Mesendoderm (in vitro differentiated cells): ENCODE results near the gene ATP8B4.

Experiments
- DNase-seq: peaks from one replicate; pipeline ENCODE4 v3.0.0; 2013
- H2AK5ac ChIP-seq: 2 replicates; pipeline ENCODE4 v1.6.1; 2013; ENCODE audit warnings: low read length, inconsistent platforms
- H2BK120ac ChIP-seq: 2 replicates; pipeline ENCODE4 v1.6.1; 2013; ENCODE audit warnings: low read depth, mild to moderate bottlenecking, low read length, moderate library complexity, mixed read lengths
- H2BK15ac ChIP-seq: replicated peaks from 2 replicates; pipeline ENCODE4 v1.6.1; 2013; ENCODE audit warnings: low read depth, mild to moderate bottlenecking, moderate library complexity
- H2BK5ac ChIP-seq: 2 replicates; pipeline ENCODE4 v1.6.1; 2013; ENCODE audit warnings: low read length, inconsistent platforms
- H3K18ac ChIP-seq: 2 replicates; pipeline ENCODE4 v1.6.1; 2013; ENCODE audit warnings: mild to moderate bottlenecking, low read length, mixed read lengths
- H3K23ac ChIP-seq: one replicate; pipeline ENCODE4 v1.6.1; 2013; ENCODE audit warnings: low read length
- H3K27ac ChIP-seq: 2 replicates; pipeline ENCODE4 v1.5.1; 2013; ENCODE audit warnings: low read depth, mild to moderate bottlenecking, inconsistent platforms, low read length, moderate library complexity
- H3K27me3 ChIP-seq: 2 replicates; pipeline ENCODE4 v1.6.1; 2013; ENCODE audit warnings: low read length, control low read depth, mild to moderate bottlenecking, inconsistent platforms; ENCODE audit not compliant: insufficient read depth, poor library complexity
- H3K36me3 ChIP-seq: 2 replicates; pipeline ENCODE4 v1.6.1; 2013; ENCODE audit warnings: low read length, inconsistent platforms; ENCODE audit not compliant: control insufficient read depth, insufficient read depth
- H3K4ac ChIP-seq: one replicate; pipeline ENCODE4 v1.6.1; 2013; ENCODE audit warnings: low read depth, mild to moderate bottlenecking, low read length, moderate library complexity
- H3K4me1 ChIP-seq: 2 replicates; pipeline ENCODE4 v1.6.1; 2013; ENCODE audit warnings: low read depth, low read length, inconsistent platforms; ENCODE audit not compliant: control insufficient read depth
- H3K4me2 ChIP-seq: 2 replicates; pipeline ENCODE4 v1.6.1; 2013; ENCODE audit warnings: low read length
- H3K4me3 ChIP-seq: 2 replicates; pipeline ENCODE4 v1.5.1; 2013; ENCODE audit warnings: mild to moderate bottlenecking, low read length
- H3K56ac ChIP-seq: one replicate; pipeline ENCODE4 v1.6.1; 2013; ENCODE audit warnings: low read length
- H3K79me1 ChIP-seq: 2 replicates; pipeline ENCODE4 v1.6.1; 2013; ENCODE audit warnings: low read length, inconsistent platforms
- H3K79me2 ChIP-seq: 2 replicates; pipeline ENCODE4 v1.6.1; 2013; ENCODE audit warnings: mild to moderate bottlenecking, low read length; ENCODE audit not compliant: control insufficient read depth, insufficient read depth
- H3K9ac ChIP-seq: 2 replicates; pipeline ENCODE4 v1.6.1; 2013; ENCODE audit warnings: low read length, inconsistent platforms
- H4K5ac ChIP-seq: one replicate; pipeline ENCODE4 v1.6.1; 2013; ENCODE audit warnings: low read length
- H4K8ac ChIP-seq: one replicate; pipeline ENCODE4 v1.6.1; 2013; ENCODE audit warnings: low read depth, mild to moderate bottlenecking, control low read depth, low read length, moderate library complexity
- WGBS: extraction: QIAGEN DNeasy Blood & Tissue Kit; methylation state at CpG from one replicate; pipeline ENCODE4 v1.1.7; 2013; ENCODE audit warnings: low lambda C conversion rate, missing lambda C conversion rate; ENCODE audit not compliant: insufficient coverage; ENCODE audit errors: extremely low coverage; 5-methylcytosine and 5-hydroxymethylcytosine counted together
- small RNA-seq: library from polyadenylated mRNA; stranded (forward); fragments of <200 nt; extraction: miRNeasy Mini kit (QIAGEN cat#:217004); gene quantifications from one replicate; pipeline ENCODE3, GENCODE V24; 2013; ENCODE audit not compliant: insufficient read depth

Gene ATP8B4

GRCh38 chr15:49810720-49811119 lies 308.3 kb downstream of the ATP8B4 start:
- Histone ChIP-seq H3K27me3 (no peaks in the 10 kb centered on the region), H2BK120ac (no peak overlapping the region), H2BK5ac (no peak overlapping the region), H2AK5ac (no peak overlapping the region), H3K4me2 (no peak overlapping the region), H3K4me1 (no peaks in the 10 kb centered on the region), H3K56ac (no peak overlapping the region), H3K79me2 (no peaks in the 10 kb centered on the region), H3K23ac (no peak overlapping the region), H3K18ac (no peak overlapping the region), H4K8ac (no peak overlapping the region), H2BK15ac (no peak overlapping the region), H3K4ac (no peak overlapping the region), H3K79me1 (no peaks in the 10 kb centered on the region), H3K36me3 (no peaks in the 10 kb centered on the region), H3K27ac (no peak overlapping the region), H4K5ac (no peak overlapping the region), H3K9ac (no peak overlapping the region), H3K4me3 (no peak overlapping the region)
- DNase-seq, result no peak

- H3K23ac ChIP-seq, result no peak overlapping the region
- H3K36me3 ChIP-seq, result no peaks in the 10 kb centered on the region
- H3K4me3 ChIP-seq, result no peak overlapping the region
- no peaks in the 10 kb centered on the region for H3K79me2 ChIP-seq
- no peak overlapping the region for H3K18ac ChIP-seq
- DNase-seq, result peak; percentile 28
- H3K4ac ChIP-seq, result no peak overlapping the region
- no peak overlapping the region for H3K4me2 ChIP-seq
- H3K27ac ChIP-seq, result no peak overlapping the region
- no peak overlapping the region for H4K8ac ChIP-seq
- H2AK5ac ChIP-seq, result no peak overlapping the region
- no peak overlapping the region for H2BK5ac ChIP-seq
- no peak overlapping the region for H2BK120ac ChIP-seq
- no peak overlapping the region for H4K5ac ChIP-seq
- H3K4me1 ChIP-seq, result no peaks in the 10 kb centered on the region
- H3K27me3 ChIP-seq, result no peaks in the 10 kb centered on the region
- H3K79me1 ChIP-seq, result no peaks in the 10 kb centered on the region
- H3K56ac ChIP-seq, result no peak overlapping the region
- no peak overlapping the region for H3K9ac ChIP-seq
- WGBS, result no CpG with 5 or more reads among the region's 2 CpGs
- no peak overlapping the region for H2BK15ac ChIP-seq
These were observed 309.0 kb downstream of the ATP8B4 start for GRCh38 chr15:49809894-49810609.

GRCh38 chr15:49808341-49808740 lies 310.7 kb downstream of the ATP8B4 start:
- no peak overlapping the region for H3K18ac ChIP-seq
- H3K27me3 ChIP-seq, result no peaks in the 10 kb centered on the region
- H3K4me3 ChIP-seq, result no peak overlapping the region
- no peak overlapping the region for H4K8ac ChIP-seq
- no peak overlapping the region for H3K56ac ChIP-seq
- H3K36me3 ChIP-seq, result no peaks in the 10 kb centered on the region
- no peak overlapping the region for H3K4me2 ChIP-seq
- H3K23ac ChIP-seq, result no peak overlapping the region
- no peak overlapping the region for H3K4ac ChIP-seq
- no peak overlapping the region for H2BK5ac ChIP-seq
- H3K27ac ChIP-seq, result no peak overlapping the region
- H2AK5ac ChIP-seq, result no peak overlapping the region
- H3K4me1 ChIP-seq, result no peaks in the 10 kb centered on the region
- H4K5ac ChIP-seq, result no peak overlapping the region
- no CpG with 5 or more reads among the region's 1 CpG for WGBS
- no peak overlapping the region for H2BK120ac ChIP-seq
- H3K79me1 ChIP-seq, result no peaks in the 10 kb centered on the region
- H3K9ac ChIP-seq, result no peak overlapping the region
- H3K79me2 ChIP-seq, result no peaks in the 10 kb centered on the region
- DNase-seq, result no peak
- H2BK15ac ChIP-seq, result no peak overlapping the region

Small RNA genes lying within 50 kb of the gene (small RNA-seq; reads per million reads assigned to genes)
- gene RNA5SP394, result 2.5 reads per million, percentile 34 among the genes with 10 or more reads in this experiment
